Measurements from ENCODE around the gene NDUFS2.

The NDUFS2 gene

DNA sequence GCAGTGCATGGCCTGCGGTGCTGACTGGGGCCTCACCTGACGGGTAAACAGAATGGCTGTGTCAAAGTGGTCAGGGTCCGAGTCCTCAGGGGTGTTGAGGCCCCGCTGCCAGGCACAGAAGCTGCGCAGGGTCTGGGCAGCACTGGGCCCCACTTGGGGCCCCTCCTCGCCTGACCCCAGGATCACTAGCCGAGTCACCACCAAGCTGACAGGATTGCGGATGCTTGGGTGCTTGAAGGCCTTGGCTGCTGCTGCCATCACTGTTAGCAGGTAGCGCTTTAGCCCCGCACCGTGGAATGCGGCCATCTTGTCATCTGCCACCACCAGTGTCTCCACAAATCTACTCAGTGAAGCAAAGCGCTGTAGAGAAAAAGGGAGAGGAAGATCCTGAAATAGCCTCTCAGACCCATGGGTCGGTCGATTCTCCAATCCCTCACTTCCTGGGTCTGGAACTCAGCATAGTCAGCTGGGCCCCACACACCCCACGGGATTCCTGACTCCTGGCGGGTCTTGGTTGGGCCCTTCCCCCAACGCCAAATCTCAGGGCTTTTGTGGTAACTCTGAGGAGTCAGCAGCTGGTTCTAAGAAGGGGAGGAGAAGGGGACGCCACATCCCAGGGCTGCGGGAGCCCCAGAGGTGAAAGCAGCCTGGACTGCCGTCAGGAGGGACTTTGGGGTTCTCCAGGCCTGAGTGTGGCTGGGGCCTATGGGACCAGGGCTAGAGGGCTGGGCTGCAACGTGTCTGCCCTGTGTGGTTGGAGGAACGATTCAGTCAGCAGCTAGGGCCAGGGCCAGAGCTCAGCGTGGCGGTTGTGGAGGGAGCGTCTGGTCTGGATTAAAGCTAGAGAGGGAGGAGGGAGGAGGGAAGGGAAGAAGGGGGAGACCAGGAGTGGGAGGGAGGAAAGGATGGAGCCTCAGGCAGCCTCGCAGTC lies 5.4 kb upstream of the NDUFS2 start:
- no peak for DNase-seq

DNA sequence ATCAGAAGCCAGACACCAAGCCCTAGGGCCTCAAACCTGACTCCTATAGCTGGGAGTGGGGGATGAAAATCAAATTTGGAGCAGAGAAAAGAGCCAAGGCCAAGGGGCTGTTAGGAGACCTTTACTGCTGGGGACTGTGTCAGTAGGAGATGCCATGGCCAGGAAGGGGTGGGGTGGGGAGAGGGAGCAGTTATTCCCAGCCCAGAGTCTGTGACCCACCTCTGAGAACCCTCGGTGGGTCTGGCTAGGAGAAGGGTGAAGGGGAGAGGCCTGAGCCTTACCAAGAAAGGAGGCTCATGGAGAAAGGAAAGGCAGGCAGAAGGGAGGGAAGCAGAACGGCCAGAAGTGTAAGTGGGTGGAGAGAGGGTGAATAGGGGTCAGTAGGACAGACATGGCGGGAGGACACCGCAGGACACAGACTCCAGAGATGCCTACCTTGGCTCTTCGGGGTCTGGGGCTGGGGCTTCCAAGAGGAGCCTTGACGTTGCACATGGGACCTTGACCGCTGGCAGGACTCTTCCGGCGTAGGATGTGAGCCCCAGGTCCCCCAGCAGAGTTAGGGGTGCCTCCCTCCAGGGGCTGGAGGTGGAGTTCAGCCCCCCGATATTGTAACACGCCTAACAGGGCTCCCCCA lies 4.5 kb upstream of the NDUFS2 start:
- no peak for DNase-seq

DNA sequence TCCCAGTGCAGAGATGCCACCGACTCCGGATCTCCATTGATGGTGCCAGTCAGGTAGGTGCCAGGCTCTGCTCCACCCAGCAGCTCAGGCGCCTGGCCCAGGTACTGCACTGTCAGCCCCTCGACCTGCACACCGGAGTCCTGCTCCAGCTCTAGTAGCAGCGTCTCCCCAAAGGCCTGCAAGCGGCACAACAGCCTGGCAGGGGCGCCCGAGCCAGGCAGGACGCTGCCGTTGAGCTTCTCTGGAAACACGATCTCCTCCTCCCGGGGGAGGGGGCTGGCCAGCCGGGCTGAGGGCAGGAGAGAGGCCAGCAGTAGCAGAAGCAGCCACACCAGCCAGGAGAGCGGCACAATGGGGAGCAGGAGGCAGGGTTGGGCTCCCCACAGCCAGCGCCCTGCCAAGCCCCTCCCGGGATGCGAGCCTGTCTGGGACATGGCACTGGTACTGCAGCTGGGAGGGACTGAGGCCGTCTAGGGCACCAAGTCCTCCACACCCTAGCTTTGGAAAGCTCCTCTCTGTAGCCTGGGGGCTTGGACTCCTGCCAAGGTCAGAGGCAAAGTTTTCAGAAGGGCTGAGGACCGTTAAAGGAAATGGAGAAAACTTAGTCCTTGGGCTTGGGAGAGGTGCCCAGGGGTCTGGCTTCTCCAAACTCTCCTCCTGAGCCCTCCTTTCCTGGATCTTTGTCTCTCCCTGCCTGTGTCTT lies 3.8 kb upstream of the NDUFS2 start:
- DNase-seq, result no peak

DNA sequence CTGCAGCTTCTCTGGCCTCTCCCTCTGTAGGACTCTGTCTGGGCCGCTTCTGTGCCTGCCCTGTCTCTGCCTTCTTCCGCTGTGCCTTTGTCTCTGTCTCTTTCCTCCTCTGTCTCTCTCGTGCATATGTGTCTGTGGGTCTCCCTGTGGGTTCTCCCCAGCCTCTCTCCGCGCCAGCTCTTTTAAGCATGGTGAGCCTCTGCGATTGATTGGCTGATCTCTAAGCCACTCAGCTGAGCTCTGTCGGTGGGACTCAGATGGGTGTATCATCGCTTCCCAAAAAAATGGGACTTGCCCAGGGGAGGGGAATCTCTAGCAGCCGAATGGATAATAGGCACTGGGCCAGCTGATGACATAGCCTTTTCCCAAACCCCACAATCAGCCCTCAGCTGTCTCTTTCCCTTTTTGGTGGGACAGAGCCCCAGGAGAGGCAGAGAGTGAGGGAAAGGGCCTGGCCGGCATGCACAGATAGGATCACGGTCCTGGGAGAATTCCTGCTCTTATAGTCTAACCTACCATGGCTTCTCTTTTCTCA lies 3.2 kb upstream of the NDUFS2 start, which contains the start of gene ADAMTS4:
ADAMTS4 (minus strand) TSS at position 158 of the 535 bp plus-strand sequence. CDS start 427 bp downstream, outside the sequence.
- DNase-seq, result no peak

DNA sequence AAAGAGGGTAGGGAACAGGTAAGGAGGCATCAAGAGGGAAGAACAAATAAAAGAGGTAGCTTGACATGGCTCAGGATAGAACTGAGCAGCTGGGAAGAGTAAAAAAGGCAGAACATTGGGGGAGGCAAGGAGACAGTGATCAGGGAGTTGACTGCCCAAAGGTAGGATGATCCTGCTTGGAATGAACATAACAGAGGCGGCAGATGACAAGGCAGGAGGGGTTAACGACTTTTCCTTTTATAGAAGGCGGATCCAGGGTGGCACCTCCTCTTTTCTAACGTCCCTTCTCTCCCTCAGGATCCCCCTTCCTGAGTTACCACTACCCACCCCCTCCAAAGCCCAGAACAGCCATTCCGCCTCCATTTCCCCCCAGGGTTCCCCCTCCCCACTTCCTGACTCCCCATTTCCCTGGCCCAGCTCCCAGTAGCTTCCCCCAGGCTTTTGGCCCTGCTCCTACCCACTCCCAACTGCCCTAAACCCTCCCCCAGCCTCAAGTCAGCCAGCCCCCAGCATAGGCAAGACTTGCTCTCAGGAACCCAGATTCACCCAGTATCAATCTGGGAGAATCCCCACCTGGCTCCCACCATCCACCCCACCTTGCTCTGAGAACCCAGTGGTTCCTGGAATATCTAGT lies 2.5 kb upstream of the NDUFS2 start:
- DNase-seq, result no peak

DNA sequence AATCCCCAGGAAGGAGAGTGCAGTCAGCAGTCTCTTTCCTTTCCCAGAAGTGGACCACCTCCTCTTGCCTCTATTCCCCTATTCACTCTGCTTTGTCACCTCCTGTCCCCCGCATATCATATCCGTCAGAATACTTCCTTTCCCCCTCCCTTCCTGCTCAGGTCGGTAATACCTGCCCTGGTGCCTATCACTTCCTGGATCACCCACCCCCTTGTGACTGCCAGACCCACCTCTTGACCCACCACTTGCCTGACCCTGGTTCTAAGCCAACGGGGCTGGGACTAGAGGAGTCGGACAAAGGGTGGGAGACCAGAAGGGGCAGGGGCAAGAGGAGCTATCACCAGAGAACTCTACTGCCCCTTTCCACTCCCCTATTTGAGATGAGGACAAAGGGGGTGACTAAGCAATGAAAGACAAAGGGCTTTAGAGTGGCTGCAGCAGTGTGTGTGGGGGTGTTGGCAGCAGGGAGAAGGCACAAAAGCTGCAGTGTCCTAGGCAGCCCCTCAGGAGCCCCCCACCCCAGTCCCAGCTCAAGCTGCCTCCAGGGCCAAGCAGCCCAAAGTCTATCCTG lies 1.7 kb upstream of the NDUFS2 start:
- DNase-seq, result no peak

DNA sequence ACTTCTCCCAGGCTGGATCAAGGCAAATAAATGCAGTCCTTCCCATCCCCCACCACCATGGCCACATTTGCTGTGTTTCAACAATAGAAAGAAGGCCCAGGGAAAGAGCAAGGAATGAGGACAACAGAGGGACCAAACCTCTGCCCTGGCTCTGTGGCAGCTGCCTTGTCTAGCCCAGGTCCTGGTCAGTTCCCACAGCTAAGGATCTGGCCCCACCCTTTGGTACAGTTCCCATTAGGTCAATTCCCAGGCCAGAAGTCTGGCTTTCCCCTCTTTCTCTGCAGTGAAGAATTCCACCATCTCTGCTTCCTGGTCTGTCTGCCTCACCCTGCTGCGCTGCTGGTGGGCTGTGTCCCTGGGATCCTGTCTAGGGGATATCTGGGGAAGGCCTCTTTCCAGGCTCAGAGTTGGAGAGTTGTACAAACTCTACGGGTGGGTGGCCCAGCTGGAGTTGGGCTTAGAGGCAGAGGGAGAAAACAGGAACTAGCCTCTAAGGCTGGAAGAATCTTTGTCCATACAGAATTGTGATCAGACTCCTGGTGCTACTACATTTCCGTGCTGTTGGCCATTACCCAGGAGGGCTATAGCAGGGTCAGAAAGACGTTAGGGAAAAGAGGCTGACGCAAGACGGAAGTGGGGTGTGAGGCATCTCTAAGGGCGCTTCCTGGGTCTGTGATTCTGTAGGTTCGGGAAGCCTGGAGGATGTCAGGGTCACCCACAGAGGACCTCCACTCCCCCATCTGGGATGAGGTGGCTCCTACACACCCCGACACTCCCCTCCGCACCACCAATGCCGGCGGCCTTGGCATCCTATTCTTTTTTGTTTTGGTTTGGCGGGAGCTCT lies 953 bp upstream of the NDUFS2 start:
- no peak for DNase-seq

DNA sequence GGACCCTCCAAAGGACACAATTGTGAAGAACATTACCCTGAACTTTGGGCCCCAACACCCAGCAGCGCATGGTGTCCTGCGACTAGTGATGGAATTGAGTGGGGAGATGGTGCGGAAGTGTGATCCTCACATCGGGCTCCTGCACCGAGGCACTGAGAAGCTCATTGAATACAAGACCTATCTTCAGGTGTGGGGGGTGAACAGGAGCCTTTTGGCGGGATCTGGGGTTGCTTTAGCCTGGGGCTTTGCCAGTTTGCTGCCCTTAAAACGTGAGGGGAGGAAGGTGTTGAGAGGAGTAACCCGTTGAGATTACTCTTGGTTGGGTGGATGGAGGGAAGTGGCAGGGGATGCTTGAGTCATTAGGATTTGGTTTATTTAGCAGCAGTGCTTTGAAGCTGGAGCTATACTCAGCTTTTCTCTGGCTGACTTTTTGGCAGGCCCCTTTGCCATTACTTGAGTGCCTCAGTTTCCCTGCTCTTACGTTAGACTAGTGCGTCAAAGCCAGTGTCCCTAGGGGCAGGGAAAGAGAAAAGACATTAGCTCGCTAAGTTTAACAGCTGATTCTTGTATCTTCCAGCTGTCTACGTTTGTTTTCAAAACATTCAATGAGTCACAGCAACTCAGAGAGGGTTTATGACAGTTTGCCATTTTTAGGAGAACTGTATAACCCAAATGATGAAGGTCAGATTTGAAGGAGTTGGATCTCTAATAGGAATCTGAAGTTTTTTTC lies 4.4 kb downstream of the NDUFS2 start:
- no peak for DNase-seq

DNA sequence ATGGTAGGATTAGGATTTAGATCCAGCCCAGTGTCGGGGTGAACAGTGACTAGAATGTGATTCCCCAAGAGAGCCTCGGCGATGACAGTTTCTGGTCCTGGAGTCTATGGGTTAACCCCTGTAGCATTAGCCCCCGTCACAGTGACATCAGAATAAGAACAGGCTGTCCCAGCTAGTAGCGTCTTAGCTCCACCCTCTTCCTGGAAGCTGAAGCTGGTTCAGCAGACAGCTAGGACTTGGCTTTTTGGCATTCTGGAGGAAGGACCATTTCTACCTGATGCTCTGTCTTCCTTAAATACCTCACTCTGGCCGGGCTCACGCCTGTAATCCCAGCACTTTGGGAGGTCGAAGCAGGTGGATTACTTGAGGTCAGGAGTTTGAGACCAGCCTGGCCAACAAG lies 5.0 kb downstream of the NDUFS2 start:
- no peak for DNase-seq

DNA sequence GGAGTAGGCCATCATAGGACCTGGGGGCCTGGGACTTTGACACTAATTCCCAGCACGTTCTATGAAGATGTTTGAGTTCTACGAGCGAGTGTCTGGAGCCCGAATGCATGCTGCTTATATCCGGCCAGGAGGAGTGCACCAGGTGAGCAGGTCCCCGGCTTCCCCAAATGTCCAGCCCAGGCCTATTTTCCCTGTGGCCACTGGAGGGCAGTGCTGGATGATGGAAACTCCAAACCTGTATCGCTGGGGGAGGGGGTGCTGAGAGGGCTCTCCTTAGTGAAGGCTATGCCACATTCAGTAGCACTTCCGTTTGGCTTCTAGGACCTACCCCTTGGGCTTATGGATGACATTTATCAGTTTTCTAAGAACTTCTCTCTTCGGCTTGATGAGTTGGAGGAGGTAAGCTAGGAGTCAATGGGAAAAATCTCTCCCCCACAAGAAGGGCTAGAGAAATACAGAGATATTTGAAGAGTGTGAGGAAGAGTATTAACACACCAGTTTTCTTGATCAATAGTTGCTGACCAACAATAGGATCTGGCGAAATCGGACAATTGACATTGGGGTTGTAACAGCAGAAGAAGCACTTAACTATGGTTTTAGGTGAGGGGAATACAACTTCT lies 7.7 kb downstream of the NDUFS2 start:
- peak; percentile 76 for DNase-seq

DNA sequence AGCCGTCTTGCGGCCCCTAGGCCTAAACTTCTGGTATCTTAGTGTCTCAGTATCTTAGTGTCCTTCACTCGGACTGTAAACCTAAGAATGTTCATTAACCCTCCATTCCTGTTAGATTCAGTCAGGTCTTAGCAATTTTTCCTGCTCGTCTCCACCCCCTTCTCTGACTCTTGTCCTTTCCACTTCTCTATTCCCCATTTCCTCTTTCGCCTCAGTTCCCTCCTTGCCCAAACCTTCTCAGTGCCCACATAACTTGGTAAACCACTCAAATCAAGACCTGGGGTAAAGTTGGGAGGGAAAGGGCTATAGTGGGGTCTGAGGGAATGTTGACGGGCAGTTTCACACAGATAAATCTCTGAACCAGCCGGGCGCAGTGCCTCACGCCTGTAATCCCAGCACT lies 12.2 kb downstream of the NDUFS2 start:
- no peak for DNase-seq

DNA sequence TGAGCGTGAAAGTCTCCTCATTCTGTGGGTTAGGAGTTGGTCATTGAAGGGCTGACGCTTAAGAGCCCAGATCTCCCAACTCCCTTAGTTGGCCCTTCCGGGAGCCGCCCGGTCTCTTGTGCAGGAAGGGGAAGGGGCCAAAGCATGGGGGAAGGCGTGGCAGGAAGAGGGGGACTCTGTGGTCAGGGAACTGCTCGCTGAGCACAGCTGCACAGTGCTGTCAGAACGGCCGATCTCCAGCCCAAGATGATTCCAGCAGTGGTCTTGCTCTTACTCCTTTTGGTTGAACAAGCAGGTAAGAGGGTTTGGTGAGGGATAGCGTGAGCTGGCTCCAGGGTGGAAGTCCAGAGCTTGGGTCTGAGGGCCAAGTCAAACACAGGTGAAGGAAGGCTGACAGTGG lies 12.9 kb downstream of the NDUFS2 start, which contains the start of gene FCER1G:
FCER1G (plus strand) TSS at position 220 of the 400 bp plus-strand sequence; CDS start at position 247, 27 bp downstream.
- DNase-seq, result no peak

DNA sequence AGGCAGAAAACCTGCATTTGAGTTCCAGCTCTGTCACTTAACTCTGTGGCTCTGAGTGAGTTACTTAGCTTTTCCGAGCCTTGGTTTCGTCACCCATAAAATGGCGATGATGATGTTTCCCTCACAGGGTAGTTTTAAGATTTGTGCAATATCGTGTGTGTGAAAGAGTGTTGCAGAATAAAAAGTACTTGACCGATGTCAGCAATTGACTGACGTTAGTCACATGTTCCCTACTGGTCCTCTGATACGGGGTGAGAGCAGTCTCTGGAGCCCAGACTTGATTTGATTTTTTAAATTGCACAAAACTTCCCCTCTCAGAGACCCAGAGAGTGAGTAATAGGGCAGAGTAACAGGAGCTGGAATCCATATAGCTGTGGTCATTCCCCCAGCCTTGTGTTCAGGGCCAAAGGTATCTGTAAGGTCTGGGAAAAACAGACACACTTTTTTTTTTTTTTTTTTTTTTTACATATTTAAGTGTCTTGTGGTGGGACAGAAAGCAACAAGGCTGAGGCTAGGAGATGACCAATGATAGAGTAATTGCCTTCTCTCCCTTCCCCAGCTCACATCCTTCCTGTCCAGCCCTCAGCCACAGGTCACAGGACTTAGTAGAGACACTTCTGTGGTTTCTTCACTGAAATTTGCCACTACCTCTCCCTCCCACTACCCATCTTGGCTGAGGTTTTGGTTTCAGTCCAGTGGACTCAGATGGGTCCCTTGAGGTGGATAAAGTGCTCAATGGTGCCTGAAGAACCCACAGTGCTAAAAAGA lies 15.0 kb downstream of the NDUFS2 start:
- no peak for DNase-seq

DNA sequence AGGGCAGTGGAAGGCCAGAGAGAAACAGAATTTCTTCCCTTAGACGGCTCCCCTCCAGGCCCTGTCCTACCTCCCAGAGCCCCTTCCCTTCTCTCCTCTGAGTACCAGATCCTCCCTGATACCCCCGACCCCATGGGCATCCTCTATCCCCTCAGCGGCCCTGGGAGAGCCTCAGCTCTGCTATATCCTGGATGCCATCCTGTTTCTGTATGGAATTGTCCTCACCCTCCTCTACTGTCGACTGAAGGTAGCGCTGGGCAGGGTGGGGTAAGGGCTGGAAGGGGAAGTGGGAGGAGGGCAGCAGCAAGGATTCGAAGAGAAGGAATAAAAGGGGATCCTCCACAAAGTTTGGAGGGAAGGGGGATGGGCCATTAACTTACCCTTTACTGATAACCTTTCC lies 15.7 kb downstream of the NDUFS2 start:
- DNase-seq, result no peak

DNA sequence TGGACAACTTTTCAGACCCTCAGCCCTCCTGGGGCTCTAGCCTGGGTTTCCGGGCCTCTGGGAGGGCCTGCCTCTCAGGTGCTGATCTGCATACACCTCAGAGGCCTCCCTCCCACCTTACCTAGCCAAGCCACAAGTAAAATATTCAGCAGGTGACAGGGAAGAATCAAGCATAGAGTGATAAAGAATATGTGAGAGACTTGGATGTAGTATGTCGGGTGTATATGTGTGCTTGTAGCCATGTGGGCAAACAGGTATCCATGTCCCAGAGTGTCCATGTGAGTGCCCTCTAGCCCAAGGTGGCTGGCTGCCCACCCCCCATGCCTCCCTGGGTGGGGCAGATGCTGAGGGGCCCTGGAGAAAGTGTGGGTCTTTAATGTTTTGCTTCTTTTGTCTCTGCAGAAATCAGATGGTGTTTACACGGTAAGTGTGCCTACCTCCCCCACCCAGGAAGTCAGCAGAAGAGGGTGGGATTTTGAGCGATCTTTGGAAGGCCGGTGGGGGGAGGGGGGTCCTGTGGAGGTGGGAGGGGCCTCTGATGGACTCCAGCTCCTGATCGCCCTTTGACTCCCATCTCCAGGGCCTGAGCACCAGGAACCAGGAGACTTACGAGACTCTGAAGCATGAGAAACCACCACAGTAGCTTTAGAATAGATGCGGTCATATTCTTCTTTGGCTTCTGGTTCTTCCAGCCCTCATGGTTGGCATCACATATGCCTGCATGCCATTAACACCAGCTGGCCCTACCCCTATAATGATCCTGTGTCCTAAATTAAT lies 16.3 kb downstream of the NDUFS2 start:
- no peak for DNase-seq

DNA sequence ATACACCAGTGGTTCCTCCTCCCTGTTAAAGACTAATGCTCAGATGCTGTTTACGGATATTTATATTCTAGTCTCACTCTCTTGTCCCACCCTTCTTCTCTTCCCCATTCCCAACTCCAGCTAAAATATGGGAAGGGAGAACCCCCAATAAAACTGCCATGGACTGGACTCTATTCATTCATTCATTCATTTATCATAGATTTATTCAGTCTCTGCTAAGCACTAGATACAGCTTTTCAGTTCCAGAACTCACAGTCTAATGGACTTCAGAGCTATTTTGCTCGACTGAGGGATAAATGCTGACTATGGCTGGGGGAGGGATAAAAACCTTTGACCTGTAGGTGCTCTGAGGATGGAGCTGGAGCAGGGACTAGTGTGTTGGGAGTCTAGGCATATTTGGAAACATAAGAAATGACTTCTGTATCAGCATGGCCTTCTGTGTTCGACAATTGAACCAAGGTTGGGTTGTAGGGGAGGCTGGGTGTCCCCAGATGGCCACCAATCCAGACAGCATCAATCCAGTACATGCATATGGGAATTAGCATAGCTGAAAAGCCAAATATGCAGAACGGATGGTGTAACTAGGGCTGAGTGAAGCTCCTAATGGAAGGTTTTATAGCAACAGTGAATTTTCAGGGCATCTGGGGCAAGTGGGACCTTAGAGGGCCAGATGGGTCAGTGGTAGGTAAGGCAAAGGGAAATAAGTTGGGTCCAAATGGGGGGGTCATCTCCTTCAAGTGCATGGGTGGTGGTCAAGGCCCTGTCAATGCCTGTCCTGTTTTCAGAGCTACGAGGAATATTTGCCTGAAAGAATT lies 17.1 kb downstream of the NDUFS2 start:
- DNase-seq, result no peak

DNA sequence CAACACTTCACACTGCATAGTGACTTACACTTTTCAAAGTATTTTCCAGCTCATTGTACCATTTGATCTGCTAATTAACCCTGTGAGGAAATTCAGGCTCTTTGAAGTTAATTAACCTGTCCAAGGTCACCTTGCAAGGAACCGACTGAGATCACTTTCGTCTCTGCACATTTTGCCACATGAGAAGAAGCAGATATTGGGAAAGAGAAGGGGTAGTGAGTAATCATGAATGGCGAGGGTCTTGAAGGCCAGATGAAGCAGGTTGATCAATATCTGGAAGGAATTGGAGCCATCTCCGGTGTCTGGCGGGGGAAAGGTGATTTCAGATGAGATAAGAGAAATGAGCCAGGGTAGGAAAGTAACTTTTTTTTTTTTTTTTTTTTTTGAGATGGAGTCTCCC lies 17.8 kb downstream of the NDUFS2 start:
- no peak for DNase-seq
